Superior temporal gyrus (tissue), 1 donor: ENCODE measurements around the gene OBP2A.

ENCODE experiments used
- DNase-seq: peaks from one replicate; pipeline ENCODE4 v3.0.0-alpha.2; 2016; ENCODE audit errors: extremely low spot score

OBP2A gene

GRCh38 chr9:135551456-135551855 lies 5.5 kb downstream of the OBP2A start:
- DNase-seq, result no peak

GRCh38 chr9:135552021-135552697 lies 6.2 kb downstream of the OBP2A start:
- no peak for DNase-seq

- DNase-seq, result no peak
Measured at GRCh38 chr9:135552698-135553171, 6.8 kb downstream of the OBP2A start.

- DNase-seq, result no peak
Measured at GRCh38 chr9:135554718-135555117, 8.8 kb downstream of the OBP2A start.

- no peak for DNase-seq
Measured at GRCh38 chr9:135555203-135555602, 9.3 kb downstream of the OBP2A start.

GRCh38 chr9:135555910-135556309 lies 10.0 kb downstream of the OBP2A start:
- DNase-seq, result no peak

- DNase-seq, result no peak
Measured at GRCh38 chr9:135559606-135560005, 13.7 kb downstream of the OBP2A start.

- DNase-seq, result no peak
Measured at GRCh38 chr9:135561391-135562234, 15.7 kb downstream of the OBP2A start, which contains the start of gene PAEP. PAEP (plus strand) TSS chr9:135561756.

GRCh38 chr9:135562235-135562745 lies 16.4 kb downstream of the OBP2A start:
- no peak for DNase-seq

- no peak for DNase-seq
Measured at GRCh38 chr9:135563039-135563476, 17.1 kb downstream of the OBP2A start.

- no peak for DNase-seq
Measured at GRCh38 chr9:135563858-135564257, 17.9 kb downstream of the OBP2A start.

- no peak for DNase-seq
Measured at GRCh38 chr9:135565141-135565628, 19.3 kb downstream of the OBP2A start.

- DNase-seq, result no peak
Measured at GRCh38 chr9:135565636-135566035, 19.7 kb downstream of the OBP2A start.

GRCh38 chr9:135566552-135566951 lies 20.6 kb downstream of the OBP2A start:
- no peak for DNase-seq

GRCh38 chr9:135567311-135567710 lies 21.4 kb downstream of the OBP2A start:
- no peak for DNase-seq

- DNase-seq, result no peak
Measured at GRCh38 chr9:135568026-135568425, 22.1 kb downstream of the OBP2A start.

GRCh38 chr9:135570456-135570855 lies 24.5 kb downstream of the OBP2A start:
- no peak for DNase-seq

GRCh38 chr9:135572233-135572632 lies 26.3 kb downstream of the OBP2A start:
- no peak for DNase-seq

GRCh38 chr9:135573124-135573523 lies 27.2 kb downstream of the OBP2A start:
- DNase-seq, result no peak

GRCh38 chr9:135574331-135574730 lies 28.4 kb downstream of the OBP2A start:
- no peak for DNase-seq

GRCh38 chr9:135574943-135575342 lies 29.0 kb downstream of the OBP2A start:
- no peak for DNase-seq

GRCh38 chr9:135575995-135576631 lies 30.2 kb downstream of the OBP2A start:
- DNase-seq, result no peak
